Activated CD8-positive, alpha-beta memory T cell treated with anti-CD3 and anti-CD28 coated beads, Interleukin-2, amount 10 ng/mL, durations not matched to agents 7 days and 5 days (primary cell): Measurements from ENCODE around the gene ITIH3. TPM values are rescaled to one million over a fixed set of nuclear protein-coding genes. Genes with fewer than 3 reads are reported as not detected.

ENCODE experiments used
- ATAC-seq: fragments of 150-1000 bp; cut with Tn5 transposase; one replicate; pipeline ENCODE4 v1.10.0; 2021; ENCODE audit warnings: moderate library complexity
- CTCF ChIA-PET: fragments of 350-600 bp; sonication (Branson Sonifier 250); formaldehyde crosslinking; loops from one replicate; lab custom pipeline; 2021; ENCODE audit warnings: antibody characterized with exemption; lab: Charles Lee
- DNase-seq: peaks from one replicate; pipeline ENCODE4 v3.0.0-alpha.2; 2020
- H3K27ac Mint-ChIP-seq: one replicate; pipeline ENCODE4 v1.8.0; 2021; ENCODE audit warnings: mild to moderate bottlenecking, mixed read lengths
- H3K27me3 Mint-ChIP-seq: one replicate; pipeline ENCODE4 v1.8.0; 2021; ENCODE audit warnings: mixed read lengths
- H3K36me3 Mint-ChIP-seq: one replicate; pipeline ENCODE4 v1.8.0; 2021; ENCODE audit warnings: mild to moderate bottlenecking, mixed read lengths
- H3K4me1 Mint-ChIP-seq: one replicate; pipeline ENCODE4 v1.8.0; 2021; ENCODE audit warnings: mixed read lengths
- H3K4me3 Mint-ChIP-seq: one replicate; pipeline ENCODE4 v1.8.0; 2021; ENCODE audit warnings: mild to moderate bottlenecking, moderate library complexity, mixed read lengths
- H3K9me3 Mint-ChIP-seq: one replicate; pipeline ENCODE4 v1.8.0; 2022; ENCODE audit warnings: low read depth, mixed read lengths
- total RNA-seq, 2 experiments: library from RNA; stranded (reverse); gene quantifications; one replicate each; pipeline ENCODE4 v1.2.3, GENCODE V29; 2021

ITIH3 gene
- total RNA-seq, 2 experiments from 2014 or later, result not detected

DNA sequence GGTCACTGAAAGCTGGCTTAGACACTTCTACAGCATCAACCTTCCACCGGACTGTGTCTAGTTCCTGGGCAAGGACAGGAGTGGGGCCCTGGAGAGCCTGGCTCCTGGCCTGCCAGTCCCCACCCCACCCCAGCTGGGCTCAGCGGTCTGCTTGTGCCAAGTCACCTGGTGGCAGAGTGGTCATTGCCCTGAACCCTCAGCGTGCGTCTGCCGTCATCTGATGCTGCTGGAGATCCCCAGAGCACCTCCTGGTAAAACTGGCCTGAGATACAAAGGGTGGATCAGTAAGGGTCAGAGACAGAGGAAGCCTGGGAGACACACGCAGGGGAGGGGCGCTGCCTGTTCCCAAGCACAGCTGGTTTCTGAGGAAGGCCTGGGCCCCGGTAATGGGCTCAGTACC, 19.2 kb downstream of the ITIH3 start:
- no peak for DNase-seq
- no peak overlapping the region for H3K4me3 Mint-ChIP-seq
- peaks cover 2% of the 10 kb centered on the region for H3K4me1 Mint-ChIP-seq
- no peak overlapping the region for H3K27ac Mint-ChIP-seq
- CTCF ChIA-PET, result interaction anchor here (1.2 kb wide), 1 partner anchor 9 kb away, joined by 4 read pairs; no protein-coding TSS in a partner anchor
- H3K36me3 Mint-ChIP-seq, result no peaks in the 10 kb centered on the region
- H3K27me3 Mint-ChIP-seq, result no peaks in the 10 kb centered on the region
- no peaks in the 10 kb centered on the region for H3K9me3 Mint-ChIP-seq
- ATAC-seq, result no peak

DNA sequence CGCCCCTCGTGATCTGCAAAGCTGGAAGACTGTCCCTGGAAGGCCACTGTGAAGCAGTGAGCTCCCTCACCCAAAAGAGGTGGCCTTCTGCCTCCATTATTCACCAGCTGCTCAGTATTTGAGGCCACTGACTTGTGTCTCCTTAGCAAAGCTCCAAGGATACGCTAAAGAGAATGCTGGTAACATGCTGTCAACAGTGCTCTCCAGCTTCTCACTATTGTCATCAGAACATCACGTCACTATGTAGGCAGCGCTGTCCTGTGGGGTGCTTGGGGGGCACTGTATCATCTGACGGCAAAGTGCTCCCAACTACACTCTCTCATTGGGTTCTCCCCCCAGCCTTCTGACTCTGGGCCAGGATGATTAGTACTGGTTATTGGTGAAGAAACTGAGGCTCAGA, 21.6 kb downstream of the ITIH3 start:
- Mint-ChIP-seq H3K27me3 (no peaks in the 10 kb centered on the region), H3K27ac (no peak overlapping the region), H3K36me3 (no peaks in the 10 kb centered on the region), H3K4me3 (no peak overlapping the region), H3K4me1 (no peaks in the 10 kb centered on the region), H3K9me3 (no peaks in the 10 kb centered on the region)
- no peak for DNase-seq
- ATAC-seq, result no peak
- CTCF ChIA-PET, result interaction anchor here (1.5 to 2.0 kb wide), 3 partner anchors 10 to 22 kb away, joined by 3 to 5 read pairs (median 4); no protein-coding TSS in a partner anchor

DNA sequence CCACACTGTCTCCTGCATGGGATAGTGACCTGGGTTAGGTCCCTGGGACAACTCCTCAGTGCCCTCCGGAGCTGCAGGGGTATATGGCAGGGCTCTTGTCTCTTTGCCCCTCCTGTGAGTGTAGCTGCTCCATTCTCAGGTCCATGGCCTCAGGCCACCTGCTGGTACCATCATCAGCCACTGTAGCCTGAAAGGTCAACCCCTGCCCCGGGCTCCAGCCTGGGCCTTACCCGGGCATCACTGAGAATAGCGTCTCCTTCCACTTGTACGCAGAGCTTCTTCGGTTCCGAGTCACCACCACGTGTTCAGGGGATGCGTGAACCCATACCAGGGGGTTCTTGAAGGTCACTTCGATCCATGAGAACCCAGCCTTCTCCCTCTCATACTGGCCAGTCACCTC, 22.1 kb downstream of the ITIH3 start:
- H3K9me3 Mint-ChIP-seq, result no peaks in the 10 kb centered on the region
- CTCF ChIA-PET, result interaction anchor here (1.5 kb wide), 2 partner anchors 9 to 14 kb away, joined by 3 to 5 read pairs; no protein-coding TSS in a partner anchor

GRCh38 chr3:52817221-52817620, 22.6 kb downstream of the ITIH3 start:
- CTCF ChIA-PET, result interaction anchor here (1.5 kb wide), 1 partner anchor 8 kb away, joined by 5 read pairs; no protein-coding TSS in a partner anchor
- Mint-ChIP-seq H3K4me3 (no peak overlapping the region), H3K27me3 (no peaks in the 10 kb centered on the region), H3K36me3 (no peaks in the 10 kb centered on the region), H3K27ac (no peak overlapping the region), H3K9me3 (no peaks in the 10 kb centered on the region), H3K4me1 (no peaks in the 10 kb centered on the region)
- ATAC-seq (no peak), DNase-seq (no peak)

More for the DNA sequence above, 22.1 kb downstream of the ITIH3 start:
- H3K36me3 Mint-ChIP-seq, result no peaks in the 10 kb centered on the region
- no peak overlapping the region for H3K27ac Mint-ChIP-seq
- no peaks in the 10 kb centered on the region for H3K4me1 Mint-ChIP-seq
- ATAC-seq (no peak), DNase-seq (no peak)
- no peak overlapping the region for H3K4me3 Mint-ChIP-seq
- no peaks in the 10 kb centered on the region for H3K27me3 Mint-ChIP-seq

- no peak overlapping the region for H3K27ac Mint-ChIP-seq
- H3K27me3 Mint-ChIP-seq, result no peaks in the 10 kb centered on the region
- H3K36me3 Mint-ChIP-seq, result no peaks in the 10 kb centered on the region
- DNase-seq (no peak), ATAC-seq (no peak)
- H3K4me1 Mint-ChIP-seq, result no peaks in the 10 kb centered on the region
- H3K4me3 Mint-ChIP-seq, result no peak overlapping the region
- no peaks in the 10 kb centered on the region for H3K9me3 Mint-ChIP-seq
- CTCF ChIA-PET, result no interaction called here
These were observed 23.3 kb downstream of the ITIH3 start for GRCh38 chr3:52817860-52818259.

- Mint-ChIP-seq H3K27me3 (no peaks in the 10 kb centered on the region), H3K27ac (no peak overlapping the region)
These were observed 25.3 kb downstream of the ITIH3 start for GRCh38 chr3:52819936-52820335.

DNA sequence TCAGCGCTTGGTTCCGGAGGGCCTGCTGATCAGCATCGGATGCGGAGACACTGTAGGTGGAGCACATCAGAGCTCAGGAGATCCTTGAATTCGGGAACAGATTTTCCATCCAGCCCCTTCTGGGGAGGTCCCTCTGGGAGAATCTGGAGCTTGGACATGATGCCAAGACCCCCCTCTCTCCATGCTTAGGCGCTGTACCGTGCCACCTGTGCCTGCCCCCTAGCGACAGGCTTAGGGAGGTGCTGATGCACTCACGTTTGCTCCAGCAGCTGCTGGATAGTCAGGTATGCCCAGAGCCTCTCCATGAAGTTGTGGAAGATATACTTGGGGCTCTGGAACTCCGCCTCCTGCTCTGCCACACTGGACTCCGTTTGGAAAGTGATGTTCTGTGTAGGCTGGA, 26.1 kb downstream of the ITIH3 start:
- CTCF ChIA-PET, result interaction anchor here (0.7 to 1.9 kb wide), 8 partner anchors 10 to 163 kb away, joined by 3 to 7 read pairs (median 4); partner anchors contain the start of gene ITIH4
- Mint-ChIP-seq H3K4me3 (no peak overlapping the region), H3K27ac (no peak overlapping the region), H3K4me1 (no peaks in the 10 kb centered on the region), H3K36me3 (no peaks in the 10 kb centered on the region), H3K27me3 (no peaks in the 10 kb centered on the region), H3K9me3 (no peaks in the 10 kb centered on the region)
- peak; percentile 45 for DNase-seq
- ATAC-seq, result peak; percentile 43

More at GRCh38 chr3:52819936-52820335, 25.3 kb downstream of the ITIH3 start:
- ATAC-seq (no peak), DNase-seq (no peak)
- no peaks in the 10 kb centered on the region for H3K4me1 Mint-ChIP-seq
- no peak overlapping the region for H3K4me3 Mint-ChIP-seq
- no peaks in the 10 kb centered on the region for H3K36me3 Mint-ChIP-seq
- no peaks in the 10 kb centered on the region for H3K9me3 Mint-ChIP-seq
- CTCF ChIA-PET, result interaction anchor here (1.0 to 1.3 kb wide), 2 partner anchors 25 to 41 kb away, joined by 3 read pairs; no protein-coding TSS in a partner anchor

GRCh38 chr3:52822363-52822762, 27.8 kb downstream of the ITIH3 start:
- CTCF ChIA-PET, result interaction anchor here (0.8 to 1.9 kb wide), 4 partner anchors 9 to 18 kb away, joined by 3 to 4 read pairs (median 4); no protein-coding TSS in a partner anchor
- no peak for DNase-seq
- Mint-ChIP-seq H3K27me3 (no peaks in the 10 kb centered on the region), H3K4me3 (no peak overlapping the region), H3K27ac (no peak overlapping the region), H3K4me1 (no peaks in the 10 kb centered on the region), H3K36me3 (no peaks in the 10 kb centered on the region), H3K9me3 (no peaks in the 10 kb centered on the region)
- ATAC-seq, result no peak

DNA sequence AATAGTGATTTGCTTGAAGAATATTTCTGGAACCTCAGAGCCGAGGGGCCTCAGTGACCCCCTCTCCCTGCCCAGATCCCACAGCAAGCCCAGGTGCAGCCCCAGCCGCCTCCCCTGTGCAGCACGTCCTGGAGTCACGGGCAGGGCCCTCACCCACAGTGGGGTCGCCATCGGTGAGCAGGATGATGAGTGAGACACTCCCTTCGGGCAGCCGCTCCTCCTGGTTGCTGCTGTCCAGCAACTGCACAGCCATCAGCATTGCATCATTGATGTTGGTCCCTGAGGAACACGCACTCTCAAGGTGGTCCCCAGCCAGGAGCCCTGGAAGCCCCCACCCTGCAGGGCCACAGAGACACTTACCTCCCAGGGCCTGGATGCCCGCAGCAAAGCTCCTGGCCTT, 29.4 kb downstream of the ITIH3 start:
- no peak for ATAC-seq
- no peaks in the 10 kb centered on the region for H3K27me3 Mint-ChIP-seq
- no peak overlapping the region for H3K27ac Mint-ChIP-seq
- CTCF ChIA-PET, result no interaction called here
- no peak for DNase-seq
- H3K36me3 Mint-ChIP-seq, result no peaks in the 10 kb centered on the region
- no peaks in the 10 kb centered on the region for H3K9me3 Mint-ChIP-seq
- H3K4me1 Mint-ChIP-seq, result no peaks in the 10 kb centered on the region
- H3K4me3 Mint-ChIP-seq, result no peak overlapping the region

DNA sequence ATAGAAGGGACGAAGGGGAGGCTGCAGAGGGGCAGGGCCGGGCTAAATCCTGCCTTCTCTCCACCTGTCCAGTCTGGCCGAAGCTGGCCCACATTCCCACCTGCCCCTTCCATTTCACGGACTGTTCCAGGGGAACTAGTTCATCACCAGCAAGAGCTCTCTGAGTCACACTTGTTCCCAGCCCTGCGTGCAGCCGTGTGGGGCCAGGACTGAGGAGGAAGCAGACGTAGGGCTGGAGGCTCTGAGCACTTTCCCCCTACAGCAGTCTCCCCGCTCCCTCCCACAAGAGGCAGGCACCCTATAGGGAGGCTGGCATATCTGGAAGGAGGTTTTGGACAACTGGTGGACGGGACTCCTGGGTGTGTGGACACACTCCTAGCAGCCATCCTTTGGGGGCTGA, 32.8 kb downstream of the ITIH3 start:
- Mint-ChIP-seq H3K9me3 (no peaks in the 10 kb centered on the region), H3K4me1 (peaks cover 16% of the 10 kb centered on the region), H3K36me3 (no peaks in the 10 kb centered on the region), H3K27me3 (no peaks in the 10 kb centered on the region), H3K27ac (no peak overlapping the region), H3K4me3 (no peak overlapping the region)
- ATAC-seq (no peak), DNase-seq (no peak)
- CTCF ChIA-PET, result no interaction called here

- H3K9me3 Mint-ChIP-seq, result no peaks in the 10 kb centered on the region
- CTCF ChIA-PET, result interaction anchor here (1.9 kb wide), 1 partner anchor 10 kb away, joined by 4 read pairs; no protein-coding TSS in a partner anchor
- no peaks in the 10 kb centered on the region for H3K27me3 Mint-ChIP-seq
- H3K4me1 Mint-ChIP-seq, result peaks cover 16% of the 10 kb centered on the region
- DNase-seq (no peak), ATAC-seq (no peak)
- H3K4me3 Mint-ChIP-seq, result no peak overlapping the region
- H3K27ac Mint-ChIP-seq, result no peak overlapping the region
- no peaks in the 10 kb centered on the region for H3K36me3 Mint-ChIP-seq
These were observed 33.3 kb downstream of the ITIH3 start for GRCh38 chr3:52827866-52828376.

DNA sequence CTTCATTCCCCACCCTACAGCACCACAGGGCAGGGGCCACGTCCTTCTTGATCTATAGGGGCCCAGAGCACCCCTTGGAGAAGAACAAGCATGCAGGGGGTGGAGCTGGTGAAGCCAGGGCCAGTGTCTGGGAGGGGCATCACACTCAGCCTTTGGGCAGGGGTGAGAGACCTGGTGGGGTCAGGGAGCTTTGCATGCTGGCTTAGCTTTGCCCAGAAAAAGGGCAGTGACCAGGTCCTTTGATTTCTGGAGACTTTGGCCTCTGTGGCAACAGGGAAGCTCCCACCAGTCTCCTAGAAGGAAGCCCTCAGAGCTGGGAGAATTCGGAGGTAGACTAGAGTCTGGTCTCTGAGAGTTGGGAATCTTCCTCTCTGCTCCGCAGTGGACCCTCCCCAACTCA, 34.9 kb downstream of the ITIH3 start:
- CTCF ChIA-PET, result interaction anchor here (1.9 kb wide), 1 partner anchor 8 kb away, joined by 4 read pairs; no protein-coding TSS in a partner anchor
- Mint-ChIP-seq H3K36me3 (no peaks in the 10 kb centered on the region), H3K4me1 (peaks cover 16% of the 10 kb centered on the region), H3K27me3 (no peaks in the 10 kb centered on the region), H3K27ac (no peak overlapping the region), H3K4me3 (no peak overlapping the region), H3K9me3 (no peaks in the 10 kb centered on the region)
- ATAC-seq (no peak), DNase-seq (no peak)

GRCh38 chr3:52829906-52830463, 35.4 kb downstream of the ITIH3 start:
- ATAC-seq (no peak), DNase-seq (no peak)
- H3K27ac Mint-ChIP-seq, result no peak overlapping the region
- CTCF ChIA-PET, result interaction anchor here (1.9 kb wide), 1 partner anchor 8 kb away, joined by 4 read pairs; no protein-coding TSS in a partner anchor
- H3K4me1 Mint-ChIP-seq, result peaks cover 16% of the 10 kb centered on the region
- H3K36me3 Mint-ChIP-seq, result no peaks in the 10 kb centered on the region
- no peak overlapping the region for H3K4me3 Mint-ChIP-seq
- H3K9me3 Mint-ChIP-seq, result no peaks in the 10 kb centered on the region
- no peaks in the 10 kb centered on the region for H3K27me3 Mint-ChIP-seq
